ENCODE data around the gene KRT8.
"Not testable (repeated sequence)": the region's sequence is repeated elsewhere in the genome, so short reads cannot be mapped to it uniquely, and the experiment has no call there.

Gene KRT8

GRCh38 chr12:52900896-52901714 lies 3.8 kb downstream of the KRT8 start:
- DNase-seq: no peak

GRCh38 chr12:52900166-52900895 lies 4.5 kb downstream of the KRT8 start:
- DNase-seq: no peak

GRCh38 chr12:52899338-52900035 lies 5.4 kb downstream of the KRT8 start:
- no peak for DNase-seq

DNA sequence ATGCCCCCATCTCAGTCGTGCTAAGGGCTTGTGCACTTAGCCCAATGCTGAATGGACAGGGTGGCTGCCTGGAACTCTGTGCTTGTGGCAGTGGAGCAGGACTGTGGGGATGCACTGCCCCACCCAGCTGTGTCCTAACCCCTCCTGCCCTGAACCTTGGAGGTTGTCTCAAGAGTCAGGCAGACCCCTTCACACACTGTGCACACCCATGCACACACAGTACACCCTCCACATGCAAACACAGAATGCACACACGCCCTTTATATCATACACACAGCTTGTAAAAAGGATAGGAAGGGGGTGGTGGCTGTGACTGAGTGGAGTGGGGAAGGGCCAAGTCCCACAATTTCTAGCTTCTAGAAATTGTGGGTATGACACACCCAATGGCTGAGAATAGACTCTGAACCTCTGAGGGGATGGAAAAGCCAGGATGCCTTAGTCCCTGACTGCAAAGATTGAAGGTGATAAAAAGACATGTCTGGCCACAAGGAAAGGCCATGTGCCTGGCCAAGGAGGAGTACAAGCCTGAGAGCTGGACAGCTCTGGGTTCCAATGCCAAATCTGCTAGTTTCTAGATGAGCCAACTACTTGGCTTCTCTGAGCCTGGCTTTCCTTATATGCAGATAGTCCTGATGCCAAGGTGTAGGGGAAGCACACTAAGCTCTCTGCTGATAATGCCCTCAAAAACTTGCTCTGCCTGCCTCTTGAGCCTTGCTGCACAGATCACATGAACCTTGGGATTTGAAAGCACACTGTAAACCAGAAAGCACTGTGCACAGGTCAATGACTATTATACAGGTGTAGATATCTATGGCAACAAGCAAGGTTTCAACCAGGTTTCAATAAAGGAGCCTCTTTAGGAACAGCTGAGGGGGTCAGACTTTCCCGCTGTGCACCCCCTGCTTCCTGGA lies 8.4 kb downstream of the KRT8 start:
- DNase-seq: no peak

DNA sequence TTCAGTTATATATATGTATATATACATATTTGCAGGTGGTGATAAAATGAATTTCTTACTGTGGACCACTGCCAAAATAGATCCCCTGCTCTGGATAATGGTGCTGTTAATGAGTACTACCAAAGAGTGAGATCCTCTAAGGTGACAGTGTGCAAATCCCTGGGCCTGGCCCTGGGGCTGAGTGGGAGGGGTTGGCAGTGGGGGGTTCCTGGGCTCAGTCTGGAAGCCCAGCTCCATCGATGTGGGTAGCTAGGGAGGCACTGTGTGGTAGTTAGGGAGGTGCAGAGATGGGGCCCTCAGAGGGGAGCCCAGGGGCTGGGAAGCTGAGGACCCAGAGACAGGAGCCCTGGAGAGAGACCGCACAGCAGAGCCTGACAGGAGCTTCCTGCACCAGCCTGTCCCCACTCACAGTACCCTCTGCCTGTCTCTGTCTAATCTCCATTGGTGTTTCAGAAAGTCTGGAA lies 9.1 kb downstream of the KRT8 start:
- peak; percentile 40 for DNase-seq

- no peak for DNase-seq
These were observed 11.9 kb downstream of the KRT8 start for GRCh38 chr12:52892974-52893373.

GRCh38 chr12:52892207-52892852 lies 12.5 kb downstream of the KRT8 start:
- no peak for DNase-seq

DNA sequence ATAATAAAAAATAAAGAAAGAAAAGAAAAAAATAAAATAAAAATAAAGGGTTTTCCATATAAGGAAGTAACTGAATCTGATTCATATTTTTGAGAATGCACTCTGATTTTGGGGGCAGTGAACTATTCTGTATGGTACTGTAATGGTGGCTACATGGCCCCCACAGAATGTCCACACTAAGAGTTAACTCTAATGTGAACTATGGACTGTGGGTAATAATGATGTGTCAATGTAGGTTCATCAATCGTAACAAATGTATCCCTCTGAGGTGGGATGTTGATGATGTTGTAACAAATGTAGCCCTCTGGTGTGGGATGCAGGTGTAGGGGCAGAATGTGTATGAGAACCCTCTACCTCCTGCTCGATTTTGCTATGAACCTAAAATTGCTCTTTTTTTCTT lies 13.8 kb downstream of the KRT8 start:
- DNase-seq: no peak

GRCh38 chr12:52890417-52890816 lies 14.5 kb downstream of the KRT8 start:
- DNase-seq: no peak

DNA sequence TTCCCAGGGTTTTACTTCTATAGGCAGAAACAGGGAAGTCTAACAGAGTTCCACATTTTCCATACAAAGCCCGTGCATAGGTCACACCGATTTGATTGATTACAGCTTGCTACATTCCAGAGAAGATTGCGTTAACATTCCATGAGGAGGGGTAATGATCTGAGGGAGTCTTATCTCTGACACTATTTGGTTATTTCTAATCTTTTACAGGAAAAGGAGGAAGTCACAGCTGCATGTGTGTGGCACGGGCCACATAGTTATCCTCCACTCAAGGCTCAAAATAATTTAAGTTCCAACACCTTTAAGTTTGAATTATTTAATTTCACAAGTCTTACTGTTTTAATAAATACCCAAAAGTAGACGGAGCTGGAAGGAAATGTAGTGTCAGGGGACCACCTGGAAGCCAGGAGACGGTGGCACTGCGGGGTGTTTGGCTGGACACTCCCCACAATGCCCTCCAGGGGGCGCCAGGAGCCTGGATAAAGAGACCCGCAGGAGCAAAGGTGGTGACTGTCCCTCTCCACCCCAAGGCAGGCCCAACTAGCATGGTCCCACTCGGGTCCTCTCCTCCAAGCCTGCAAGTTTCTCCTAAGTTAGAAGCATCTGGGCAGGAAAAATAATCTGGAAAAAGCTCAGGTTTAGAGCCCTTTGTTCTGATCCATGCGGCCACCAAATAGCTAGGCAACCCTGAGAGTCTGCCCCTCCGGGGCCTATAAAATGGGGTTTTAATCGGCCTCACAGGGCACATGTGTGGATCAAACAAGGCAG lies 20.2 kb downstream of the KRT8 start:
- DNase-seq: peak; percentile 30

DNA sequence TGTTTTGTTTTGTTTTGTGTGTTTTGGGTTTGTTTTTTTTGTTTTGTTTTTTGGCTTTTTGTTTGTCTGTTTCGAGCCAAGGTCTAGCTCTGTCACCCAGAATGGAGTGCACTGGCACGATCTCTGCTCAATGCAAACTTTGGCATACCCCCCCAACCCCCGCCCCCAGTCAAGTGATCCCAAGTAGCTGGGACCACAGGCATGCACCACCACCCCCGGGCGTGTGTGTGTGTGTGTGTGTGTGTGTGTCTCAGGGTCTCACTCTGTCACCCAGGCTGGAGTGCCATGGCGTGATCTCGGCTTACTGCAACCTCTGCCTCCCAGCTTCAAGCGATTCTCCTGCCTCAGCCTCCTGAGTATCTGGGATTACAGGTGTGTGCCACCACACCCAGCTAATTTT lies 24.4 kb downstream of the KRT8 start:
- DNase-seq: not testable (repeated sequence)

GRCh38 chr12:52879394-52880351 lies 25.2 kb downstream of the KRT8 start:
- peak; percentile 71 for DNase-seq

DNA sequence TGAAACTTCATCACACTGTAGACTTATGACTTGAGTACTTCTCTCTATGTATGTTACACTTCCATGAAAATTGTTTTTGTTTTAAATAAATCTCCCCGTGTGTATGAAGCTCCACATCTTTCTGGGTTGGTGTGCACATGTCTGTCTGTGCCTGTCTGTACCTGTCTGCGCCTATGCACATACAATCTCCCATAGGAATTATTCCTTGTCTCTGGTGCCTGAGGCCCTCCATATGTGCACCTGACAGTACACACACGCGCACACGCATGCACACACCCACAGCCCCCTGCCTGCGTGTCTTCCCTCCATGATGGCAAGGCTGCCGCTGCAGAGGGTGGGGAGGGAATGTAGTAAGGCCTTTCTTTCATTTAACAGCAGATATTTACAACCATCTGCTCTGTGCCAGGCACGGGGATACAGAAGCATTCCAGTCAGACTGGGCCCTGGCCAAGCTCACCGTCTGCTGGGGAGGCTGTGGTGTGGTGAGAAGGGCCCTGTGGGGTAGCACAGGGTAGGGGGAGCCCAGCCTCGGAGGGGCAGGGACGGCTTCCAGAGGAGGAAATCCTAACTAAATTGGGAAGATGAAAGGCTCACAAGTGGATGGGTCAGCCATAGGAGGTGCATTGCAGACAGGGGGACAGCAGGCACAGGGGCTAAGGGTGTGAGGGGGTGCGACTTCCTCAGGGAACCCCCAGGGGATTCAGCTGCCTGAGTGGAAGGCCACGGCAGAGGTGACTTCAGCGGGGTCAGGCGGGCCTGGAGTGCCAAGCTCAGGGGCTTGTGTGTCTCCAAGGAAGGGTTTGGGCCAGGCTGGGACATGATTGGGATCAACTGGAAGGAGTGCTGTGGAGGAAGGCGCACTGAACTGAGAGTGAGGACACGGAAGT lies 26.1 kb downstream of the KRT8 start:
- DNase-seq: no peak

GRCh38 chr12:52877242-52877641 lies 27.6 kb downstream of the KRT8 start:
- no peak for DNase-seq

- no peak for DNase-seq
These were observed 28.5 kb downstream of the KRT8 start for GRCh38 chr12:52876372-52876771.

GRCh38 chr12:52874573-52875435 lies 30.1 kb downstream of the KRT8 start:
- no peak for DNase-seq

DNA sequence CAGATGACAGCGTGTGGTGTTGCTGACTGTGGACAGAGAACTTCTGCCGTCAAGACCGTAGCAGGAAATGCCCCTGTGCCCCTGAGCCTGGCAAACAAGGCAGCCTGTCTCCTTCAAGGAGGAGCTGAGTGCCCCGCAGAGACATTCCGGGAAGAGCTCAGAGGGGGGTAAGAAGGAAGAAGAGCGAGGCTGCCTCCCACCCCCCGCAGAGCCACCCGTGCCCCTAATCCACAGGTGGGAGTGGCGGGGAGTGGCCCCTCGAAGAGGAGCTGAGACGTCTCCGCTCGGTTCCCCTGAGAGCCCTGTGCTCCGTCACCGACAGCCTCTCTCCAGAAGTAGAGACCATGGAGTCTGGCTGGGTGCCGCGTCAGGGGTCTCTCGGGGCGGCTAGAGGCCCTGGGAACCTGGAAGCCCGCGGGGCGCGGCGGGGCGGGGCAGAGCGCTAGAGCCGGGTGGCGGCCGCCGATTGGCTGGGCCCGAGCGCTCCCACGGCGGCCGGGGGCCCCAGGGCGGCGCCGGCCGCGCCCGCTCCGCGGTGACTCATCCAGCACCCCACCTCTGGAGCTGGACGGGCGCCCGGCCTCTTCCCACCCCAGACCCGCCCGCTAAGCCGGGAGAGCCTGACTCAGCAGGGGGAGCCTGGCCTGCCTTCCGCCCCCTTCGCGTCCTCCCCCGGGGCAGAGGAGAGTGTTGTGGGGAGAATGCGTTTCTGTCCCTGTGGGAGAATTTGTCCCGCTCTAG lies 30.9 kb downstream of the KRT8 start:
- DNase-seq: peak; percentile 28

All from NCI-H1092 (cell line).